ENCODE measurements around the gene ERCC3.
"Not testable (repeated sequence)": the region's sequence is repeated elsewhere in the genome, so short reads cannot be mapped to it uniquely, and the experiment has no call there.

The ERCC3 gene

DNA sequence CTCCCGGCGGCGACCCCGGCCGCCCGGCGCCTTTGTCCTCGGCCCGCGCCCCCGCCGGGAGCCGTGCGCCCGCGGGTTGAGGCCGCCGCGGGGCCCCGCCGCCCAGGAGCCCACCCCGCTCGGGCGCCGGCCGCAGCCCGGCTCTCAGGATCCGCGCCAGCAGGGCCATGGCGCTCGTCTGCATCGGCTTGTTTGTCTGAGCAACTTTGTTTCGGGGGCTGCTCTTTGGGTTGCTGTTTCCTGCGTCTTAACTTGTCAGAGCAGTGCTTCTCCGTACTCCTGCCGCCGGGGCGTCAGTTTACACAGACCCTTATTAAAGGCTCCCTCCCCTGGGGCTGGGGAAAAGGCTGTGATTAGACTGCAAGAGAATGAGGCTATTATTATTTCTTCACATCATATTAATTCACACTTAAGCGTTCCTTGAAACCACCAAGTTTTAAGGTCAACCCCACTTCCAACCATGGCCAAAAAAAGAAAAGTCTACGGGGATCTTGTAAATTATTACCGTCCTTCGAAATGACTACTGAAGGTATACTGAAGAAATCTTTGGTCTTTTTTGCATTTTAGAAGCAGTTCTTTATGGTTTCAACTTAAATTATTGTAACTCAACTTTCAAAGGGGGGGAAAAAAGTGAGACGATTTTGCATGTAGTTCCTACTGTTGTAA is 73.7 kb downstream of the ERCC3 start, which contains the start of gene CYP27C1:
CYP27C1 (minus strand) TSS at position 198 of the 666 bp plus-strand sequence; CDS start at position 169, 29 bp downstream.
- DNase-seq (ENCODE audit: insufficient read length): no peak
- TF ChIP-seq POLR2AphosphoS5 (IDR thresholded peaks at IDR 0.05; ENCODE audit: low read depth, low read length) (no peak), TAF1 (IDR thresholded peaks at IDR 0.05; ENCODE audit: borderline replicate concordance, low read depth, low read length) (no peak), POLR2A (IDR thresholded peaks at IDR 0.05; ENCODE audit: low read depth, low read length) (no peak)
- no peak for FAIRE-seq

DNA sequence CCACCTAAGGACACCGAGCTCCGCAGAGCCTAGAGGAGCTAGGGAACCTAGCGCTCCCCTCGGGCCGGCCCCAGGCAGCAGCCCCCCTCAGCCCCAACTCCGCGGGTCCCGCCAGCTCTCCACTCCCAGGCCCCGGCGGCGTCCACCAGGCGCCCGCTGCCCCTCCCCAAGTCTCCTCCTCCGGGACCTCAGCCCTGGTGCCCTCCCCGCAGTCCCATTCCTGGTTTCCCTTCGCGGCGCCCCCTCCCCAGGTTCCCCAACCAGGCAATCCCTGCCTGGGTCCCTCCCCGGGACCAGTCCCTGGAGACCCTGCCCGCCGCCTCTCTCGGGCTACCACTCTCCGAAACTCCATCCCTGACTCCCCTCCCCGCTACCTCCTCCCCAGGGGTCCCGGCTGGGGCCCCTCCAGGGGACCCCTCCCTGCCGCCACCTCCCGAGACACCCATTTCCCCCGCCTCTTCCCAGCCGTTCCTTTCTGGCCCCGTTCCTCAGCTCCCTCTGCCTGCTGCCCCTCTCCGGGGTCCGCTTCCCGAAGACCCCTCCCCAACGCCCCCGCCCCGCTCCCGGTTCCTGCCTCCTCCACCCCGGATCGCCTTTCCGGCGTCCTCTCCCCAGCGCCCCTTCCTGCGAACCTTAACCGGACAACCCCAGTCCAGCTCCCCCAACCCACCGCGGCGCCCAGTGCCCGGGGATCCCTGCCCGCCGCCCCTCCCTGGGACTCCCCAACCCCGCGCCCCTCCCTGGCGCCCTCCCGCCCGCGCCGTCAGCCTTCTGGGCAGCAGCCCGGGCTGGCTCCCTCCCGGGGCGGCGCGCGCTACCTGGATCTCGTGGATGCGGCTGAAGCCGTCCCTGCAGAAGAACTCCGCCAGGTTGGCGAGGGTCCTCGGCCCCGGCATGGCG is 74.5 kb downstream of the ERCC3 start:
- TF ChIP-seq POLR2A (IDR thresholded peaks at IDR 0.05; ENCODE audit: low read depth, low read length) (no peak), POLR2AphosphoS5 (IDR thresholded peaks at IDR 0.05; ENCODE audit: low read depth, low read length) (no peak), TAF1 (IDR thresholded peaks at IDR 0.05; ENCODE audit: borderline replicate concordance, low read depth, low read length) (no peak)
- no peak for FAIRE-seq
- no peak for DNase-seq (ENCODE audit: insufficient read length)

GRCh38 chr2:127218812-127219170 is 75.2 kb downstream of the ERCC3 start:
- DNase-seq (ENCODE audit: insufficient read length): no peak
- TF ChIP-seq POLR2AphosphoS5 (IDR thresholded peaks at IDR 0.05; ENCODE audit: low read depth, low read length) (no peak), TAF1 (IDR thresholded peaks at IDR 0.05; ENCODE audit: borderline replicate concordance, low read depth, low read length) (no peak), POLR2A (IDR thresholded peaks at IDR 0.05; ENCODE audit: low read depth, low read length) (no peak)
- no peak for FAIRE-seq

- no peak for TF ChIP-seq POLR2A (IDR thresholded peaks at IDR 0.05; ENCODE audit: low read depth, low read length)
- TF ChIP-seq POLR2AphosphoS5 (IDR thresholded peaks at IDR 0.05; ENCODE audit: low read depth, low read length): no peak
- no peak for TF ChIP-seq TAF1 (IDR thresholded peaks at IDR 0.05; ENCODE audit: borderline replicate concordance, low read depth, low read length)
- DNase-seq (ENCODE audit: insufficient read length) (no peak), FAIRE-seq (no peak)
Measured at GRCh38 chr2:127217470-127218325, 76.2 kb downstream of the ERCC3 start.

- DNase-seq (ENCODE audit: insufficient read length): no peak
- no peak for TF ChIP-seq TAF1 (IDR thresholded peaks at IDR 0.05; ENCODE audit: borderline replicate concordance, low read depth, low read length)
- no peak for TF ChIP-seq POLR2A (IDR thresholded peaks at IDR 0.05; ENCODE audit: low read depth, low read length)
- TF ChIP-seq POLR2AphosphoS5 (IDR thresholded peaks at IDR 0.05; ENCODE audit: low read depth, low read length): no peak
- no peak for FAIRE-seq
Measured at GRCh38 chr2:127216593-127216992, 77.4 kb downstream of the ERCC3 start.

DNA sequence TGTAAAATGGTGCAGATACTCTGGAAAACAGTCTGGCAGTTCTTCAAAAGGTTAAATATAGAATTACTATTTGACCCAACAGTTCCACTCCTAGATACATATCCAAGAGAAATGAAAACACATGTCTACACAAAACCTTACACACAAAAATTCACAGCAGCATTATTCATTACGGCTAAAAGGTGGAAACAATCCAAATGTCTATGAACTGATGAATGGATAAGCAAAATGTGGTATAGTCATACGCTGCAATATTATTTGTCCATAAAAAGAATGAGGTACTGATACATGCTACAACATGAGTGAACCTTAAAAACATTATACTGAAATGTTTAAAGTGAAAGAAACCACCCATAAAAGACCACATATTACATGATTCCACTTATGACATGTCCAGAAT is 77.8 kb downstream of the ERCC3 start:
- TF ChIP-seq POLR2A (IDR thresholded peaks at IDR 0.05; ENCODE audit: low read depth, low read length): no peak
- TF ChIP-seq POLR2AphosphoS5 (IDR thresholded peaks at IDR 0.05; ENCODE audit: low read depth, low read length): no peak
- TF ChIP-seq TAF1 (IDR thresholded peaks at IDR 0.05; ENCODE audit: borderline replicate concordance, low read depth, low read length): no peak
- FAIRE-seq (no peak), DNase-seq (ENCODE audit: insufficient read length) (no peak)

- DNase-seq (ENCODE audit: insufficient read length); FAIRE-seq: not testable (repeated sequence)
Measured at GRCh38 chr2:127214201-127214600, 79.7 kb downstream of the ERCC3 start.

DNA sequence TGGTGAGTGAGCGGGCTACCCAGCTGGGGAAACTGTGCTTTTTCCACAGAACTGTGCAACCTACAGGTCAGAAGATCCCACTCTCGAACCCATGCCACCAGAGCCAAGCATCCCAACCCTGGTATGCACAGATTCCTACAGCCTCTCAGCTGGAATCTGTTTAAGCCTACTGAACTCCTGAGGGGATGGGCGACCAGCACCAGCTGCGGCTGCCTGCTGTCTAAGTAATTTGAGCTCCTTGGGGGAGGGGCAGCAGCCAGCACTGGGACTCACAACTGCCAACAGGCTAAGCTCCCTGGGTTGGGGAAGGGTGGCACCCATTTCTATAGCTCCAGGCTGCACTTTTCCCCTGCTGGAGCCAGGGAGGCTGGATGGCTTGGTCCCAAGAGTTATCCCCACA is 85.6 kb downstream of the ERCC3 start:
- TF ChIP-seq TAF1 (IDR thresholded peaks at IDR 0.05; ENCODE audit: borderline replicate concordance, low read depth, low read length) (no peak), POLR2A (IDR thresholded peaks at IDR 0.05; ENCODE audit: low read depth, low read length) (no peak), POLR2AphosphoS5 (IDR thresholded peaks at IDR 0.05; ENCODE audit: low read depth, low read length) (no peak)
- no peak for FAIRE-seq
- no peak for DNase-seq (ENCODE audit: insufficient read length)
